ENCODE data around the gene TMEM109. TPM values are rescaled to one million over a fixed set of nuclear protein-coding genes. Genes with fewer than 3 reads are reported as not detected.

TMEM109 gene
- total and polyA plus RNA-seq, 2 of the 4 experiments (the other 2 are of a cell fraction): 15.1 to 69.7 TPM

DNA sequence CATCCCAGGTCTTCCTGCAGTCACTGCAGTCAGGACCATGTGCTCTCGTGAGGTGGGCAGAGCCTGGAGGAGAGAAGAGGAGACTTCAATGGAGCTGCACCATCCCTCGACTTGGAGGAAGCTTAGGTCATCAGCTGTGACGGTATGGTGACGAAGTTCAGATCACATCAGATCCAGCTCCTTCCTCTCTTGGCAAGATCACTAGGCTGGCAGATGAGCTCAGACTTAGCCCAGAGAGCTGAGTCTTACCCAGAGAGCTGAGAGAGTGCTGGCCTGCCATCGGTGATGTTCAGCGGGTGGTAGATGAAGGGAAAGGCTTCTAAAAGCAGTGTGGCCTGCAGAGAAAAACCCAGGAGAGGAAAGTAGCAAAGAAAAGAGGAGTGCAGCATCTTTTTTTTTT is 39.8 kb downstream of the TMEM109 start:
- no peak overlapping the region for H3K23ac ChIP-seq (ENCODE audit: low read depth, low read length)
- peaks cover 5% of the 10 kb centered on the region for H3K27me3 ChIP-seq (ENCODE audit: control insufficient read depth, insufficient read depth, low read length)
- H4K91ac ChIP-seq (ENCODE audit: insufficient read depth, low read depth, low read length): no peak overlapping the region
- TF ChIP-seq RAD21 (IDR thresholded peaks at IDR 0.05; ENCODE audit: low read length) (no peak), MAFK (IDR thresholded peaks at IDR 0.05; ENCODE audit: low read depth, low read length) (no peak), POLR2A (IDR thresholded peaks at IDR 0.05; ENCODE audit: low read depth, low read length) (no peak), RCOR1 (IDR thresholded peaks at IDR 0.05; ENCODE audit: insufficient replicate concordance, low read length) (no peak), SMC3 (IDR thresholded peaks at IDR 0.05; ENCODE audit: low read depth, low read length) (no peak), BHLHE40 (IDR thresholded peaks at IDR 0.05; ENCODE audit: low read depth, low read length) (no peak), MAZ (IDR thresholded peaks at IDR 0.05; ENCODE audit: borderline replicate concordance, low read depth, low read length) (no peak), RFX5 (IDR thresholded peaks at IDR 0.05; ENCODE audit: low read depth, low read length) (no peak)
- TF ChIP-seq, protein P1, sequence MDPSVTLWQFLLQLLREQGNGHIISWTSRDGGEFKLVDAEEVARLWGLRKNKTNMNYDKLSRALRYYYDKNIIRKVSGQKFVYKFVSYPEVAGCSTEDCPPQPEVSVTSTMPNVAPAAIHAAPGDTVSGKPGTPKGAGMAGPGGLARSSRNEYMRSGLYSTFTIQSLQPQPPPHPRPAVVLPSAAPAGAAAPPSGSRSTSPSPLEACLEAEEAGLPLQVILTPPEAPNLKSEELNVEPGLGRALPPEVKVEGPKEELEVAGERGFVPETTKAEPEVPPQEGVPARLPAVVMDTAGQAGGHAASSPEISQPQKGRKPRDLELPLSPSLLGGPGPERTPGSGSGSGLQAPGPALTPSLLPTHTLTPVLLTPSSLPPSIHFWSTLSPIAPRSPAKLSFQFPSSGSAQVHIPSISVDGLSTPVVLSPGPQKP (IDR thresholded peaks at IDR 0.05; ENCODE audit: borderline replicate concordance, low read depth, low read length): no peak
- H3K9me3 ChIP-seq (ENCODE audit: control insufficient read depth, insufficient read depth, low read length): no peaks in the 10 kb centered on the region
- dilution Hi-C loops (cut with HindIII; ENCODE audit: low sequenced_read_pairs, unreplicated experiment): no loop called here
- H4K5ac ChIP-seq (ENCODE audit: low read depth, low read length): no peak overlapping the region
- H3K9me1 ChIP-seq (ENCODE audit: insufficient read depth, low read length): no peaks in the 10 kb centered on the region
- peak overlapping the region; percentile 75 for H2AFZ ChIP-seq (replicated peaks; ENCODE audit: low read length, poor library complexity)
- no peak overlapping the region for H3K9ac ChIP-seq (ENCODE audit: low read depth, low read length)
- no peak overlapping the region for H4K8ac ChIP-seq (ENCODE audit: low read depth in 2 of 2, low read length in 2 of 2)
- no peak overlapping the region for H2BK5ac ChIP-seq (ENCODE audit: low read depth, low read length, poor library complexity, severe bottlenecking)
- no peak overlapping the region for H2AK9ac ChIP-seq (replicated peaks; ENCODE audit: low read depth, low read length, poor library complexity)
- 83% methylated on average over 1 of the region's 6 CpGs; no CpG with 5 or more reads in 1 of the 2 experiments for WGBS, 2 experiments (ENCODE audit: extremely low coverage in 2 of 2, insufficient read length in 1 of 2)
- ChIA-PET POLR2A (ENCODE audit: unreplicated experiment) (no interaction called here), CTCF (no interaction called here)
- H3K56ac ChIP-seq (ENCODE audit: extremely low read depth, insufficient read depth, low read length): no peak overlapping the region
- ATAC-seq (ENCODE audit: low read depth) (no peak), DNase-seq (peak; percentile 44)
- no TSS peak for BruUV-seq (replicated peaks)
- H3K4me1 ChIP-seq (ENCODE audit: control insufficient read depth, insufficient read depth, low read length): peaks cover 12% of the 10 kb centered on the region
- no peak overlapping the region for H2BK120ac ChIP-seq (ENCODE audit: low read depth, low read length)
- no peak overlapping the region for H3K18ac ChIP-seq (ENCODE audit: low read depth, low read length)
- in situ Hi-C loops (cut with MboI; ENCODE audit: low sequenced_read_pairs): no loop called here
- no peak overlapping the region for H3K4me3 ChIP-seq (ENCODE audit: insufficient read depth, low read depth, low read length)
- no peak overlapping the region for H2BK15ac ChIP-seq (ENCODE audit: low read depth, low read length)
- H3K4ac ChIP-seq (ENCODE audit: low read depth, low read length): no peak overlapping the region
- intact Hi-C loops (cut with micrococcal nuclease): no loop called here
- no peak overlapping the region for H2BK20ac ChIP-seq (ENCODE audit: low read depth, low read length)
- H3K79me1 ChIP-seq (ENCODE audit: low read depth in 1 of 2, low read length in 2 of 2): no peaks in the 10 kb centered on the region; a peak in 1 of 4 replicates
- H2AK5ac ChIP-seq (ENCODE audit: low read depth, low read length): 0 out of 2 replicates have a peak overlapping the region, but pooled peaks have one; percentile 14
- H3K36me3 ChIP-seq (ENCODE audit: control insufficient read depth, insufficient read depth, low read length): no peaks in the 10 kb centered on the region
- H3K4me2 ChIP-seq (ENCODE audit: low read depth, low read length): no peak overlapping the region
- H3K27ac ChIP-seq (ENCODE audit: insufficient read depth, low read length): no peak overlapping the region
- H3K14ac ChIP-seq (replicated peaks; ENCODE audit: low read depth, low read length): no peak overlapping the region
- H4K20me1 ChIP-seq (ENCODE audit: insufficient read depth, low read length): no peaks in the 10 kb centered on the region
